Endodermal cell (in vitro differentiated cells): Measurements from ENCODE around the gene WDR90. TPM values are rescaled to one million over a fixed set of nuclear protein-coding genes. Genes with fewer than 3 reads are reported as not detected.

ENCODE experiments used
- DNase-seq: peaks from one replicate; pipeline ENCODE4 v3.0.0-alpha.2; 2017
- H3K27ac ChIP-seq: 2 replicates; pipeline ENCODE4 v1.5.1; 2013; ENCODE audit warnings: mild to moderate bottlenecking, low read depth, low read length, moderate library complexity
- H3K27me3 ChIP-seq: 2 replicates; pipeline ENCODE4 v1.6.1; 2013; ENCODE audit warnings: mild to moderate bottlenecking, low read length, moderate library complexity; ENCODE audit not compliant: insufficient read depth, control insufficient read depth, poor library complexity, severe bottlenecking
- H3K36me3 ChIP-seq: 2 replicates; pipeline ENCODE4 v1.7.0; 2013; ENCODE audit warnings: mild to moderate bottlenecking, low read length, moderate library complexity; ENCODE audit not compliant: control insufficient read depth, insufficient read depth
- H3K4me1 ChIP-seq: one replicate; pipeline ENCODE4 v1.7.0; 2013; ENCODE audit warnings: low read length; ENCODE audit not compliant: control insufficient read depth, insufficient read depth
- H3K4me3 ChIP-seq: 2 replicates; pipeline ENCODE4 v1.5.1; 2013; ENCODE audit warnings: mild to moderate bottlenecking, low read length, moderate library complexity
- H3K9ac ChIP-seq: 2 replicates; pipeline ENCODE4 v1.6.1; 2013; ENCODE audit warnings: mild to moderate bottlenecking, low read length, moderate library complexity; ENCODE audit not compliant: poor library complexity, severe bottlenecking; ENCODE audit errors: extremely low read depth
- H3K9me3 ChIP-seq: 2 replicates; pipeline ENCODE4 v1.6.1; 2013; ENCODE audit warnings: mild to moderate bottlenecking, low read length, moderate library complexity; ENCODE audit not compliant: control insufficient read depth
- H3K27ac Mint-ChIP-seq: 2 replicates; pipeline ENCODE4 v1.8.0; 2020; ENCODE audit warnings: mixed read lengths
- H3K27me3 Mint-ChIP-seq: 2 replicates; pipeline ENCODE4 v1.8.0; 2021; ENCODE audit warnings: mild to moderate bottlenecking, mixed read lengths; ENCODE audit not compliant: insufficient read depth
- H3K36me3 Mint-ChIP-seq: 2 replicates; pipeline ENCODE4 v1.8.0; 2020; ENCODE audit warnings: low read depth, mixed read lengths
- H3K4me1 Mint-ChIP-seq: 2 replicates; pipeline ENCODE4 v1.8.0; 2020; ENCODE audit warnings: mixed read lengths
- H3K4me3 Mint-ChIP-seq: 2 replicates; pipeline ENCODE4 v1.8.0; 2020; ENCODE audit warnings: mild to moderate bottlenecking, moderate library complexity, mixed read lengths
- H3K9me3 Mint-ChIP-seq: 2 replicates; pipeline ENCODE4 v1.8.0; 2020; ENCODE audit warnings: mild to moderate bottlenecking, mixed read lengths
- WGBS, 2 experiments: methylation state at CpG; one replicate each; pipeline versions ENCODE4 v1.1.5 to v1.1.7; 2013; ENCODE audit warnings: missing lambda C conversion rate in 2 of 2, mixed read lengths in 1 of 2; ENCODE audit not compliant: insufficient coverage in 1 of 2, insufficient read length in 1 of 2; 5-methylcytosine and 5-hydroxymethylcytosine counted together
- long read RNA-seq, 4 experiments: library from polyadenylated mRNA in 2 of 4; library from RNA in 1 of 4; library from capped mRNA in 1 of 4; stranded (forward) in 3 of 4; unstranded in 1 of 4; transcript quantifications; one replicate each; pipeline ENCODE4 v2.0.0, GENCODE V29; 2020 to 2021; ENCODE audit warnings: inconsistent platforms in 1 of 4
- polyA plus RNA-seq, 2 experiments: library from polyadenylated mRNA; stranded (reverse); fragments of 50-300 nt; gene quantifications; one replicate each; pipeline ENCODE4 v1.2.3, GENCODE V29; 2013
- total RNA-seq, 2 donors: library from RNA; stranded (reverse); fragmentation: NEBNext Ultra II Directional in 1 of 2; extraction: Animal tissue kit (Norgen Biotek cat#: 25700) in 1 of 2; gene quantifications; 2 replicates in 1 of 2; 3 replicates in 1 of 2; pipeline ENCODE4 v1.2.1, GENCODE V29; 2021
- TF ChIP-seq, protein P1 (sequence below): fragments of 200-600 bp; sonication (generic); conservative IDR thresholded peaks from 2 replicates; pipeline ENCODE4 v1.5.0; 2021; ENCODE audit warnings: antibody characterized with exemption, mild to moderate bottlenecking

Gene WDR90
- 100 to 1,000 TPM; 112 to 120 TPM for total RNA-seq
- 50.5 TPM for polyA plus RNA-seq (2013, experiment 1 of 2)
- polyA plus RNA-seq (2013, experiment 2 of 2) = 49.8 TPM
- long read RNA-seq, experiment 1, partial matches to known transcripts = 0 of 5 reads
- long read RNA-seq, experiment 1, other reads (novel, unspliced or antisense) = 5 of 5 reads
- long read RNA-seq, experiment 2, partial matches to known transcripts = 8 of 28 reads
- long read RNA-seq, experiment 2, other reads (novel, unspliced or antisense) = 15 of 28 reads
- long read RNA-seq, experiment 3, full-length matches to known transcripts = 5 of 33 reads
- long read RNA-seq, experiment 3, partial matches to known transcripts = 9 of 33 reads
- long read RNA-seq, experiment 3, other reads (novel, unspliced or antisense) = 19 of 33 reads
- long read RNA-seq, experiment 4 = 0 reads

- H3K36me3 Mint-ChIP-seq = no peaks in the 10 kb centered on the region
- Histone ChIP-seq H3K4me1 (no peaks in the 10 kb centered on the region), H3K4me3 (peak within 1 kb of the TSS; percentile 87), H3K9ac (peak within 1 kb of the TSS; percentile 74), H3K27ac (peak within 1 kb of the TSS; percentile 66), H3K9me3 (no peaks in the 10 kb centered on the region), H3K27me3 (no peaks in the 10 kb centered on the region), H3K36me3 (no peaks in the 10 kb centered on the region)
- TF ChIP-seq, protein P1, sequence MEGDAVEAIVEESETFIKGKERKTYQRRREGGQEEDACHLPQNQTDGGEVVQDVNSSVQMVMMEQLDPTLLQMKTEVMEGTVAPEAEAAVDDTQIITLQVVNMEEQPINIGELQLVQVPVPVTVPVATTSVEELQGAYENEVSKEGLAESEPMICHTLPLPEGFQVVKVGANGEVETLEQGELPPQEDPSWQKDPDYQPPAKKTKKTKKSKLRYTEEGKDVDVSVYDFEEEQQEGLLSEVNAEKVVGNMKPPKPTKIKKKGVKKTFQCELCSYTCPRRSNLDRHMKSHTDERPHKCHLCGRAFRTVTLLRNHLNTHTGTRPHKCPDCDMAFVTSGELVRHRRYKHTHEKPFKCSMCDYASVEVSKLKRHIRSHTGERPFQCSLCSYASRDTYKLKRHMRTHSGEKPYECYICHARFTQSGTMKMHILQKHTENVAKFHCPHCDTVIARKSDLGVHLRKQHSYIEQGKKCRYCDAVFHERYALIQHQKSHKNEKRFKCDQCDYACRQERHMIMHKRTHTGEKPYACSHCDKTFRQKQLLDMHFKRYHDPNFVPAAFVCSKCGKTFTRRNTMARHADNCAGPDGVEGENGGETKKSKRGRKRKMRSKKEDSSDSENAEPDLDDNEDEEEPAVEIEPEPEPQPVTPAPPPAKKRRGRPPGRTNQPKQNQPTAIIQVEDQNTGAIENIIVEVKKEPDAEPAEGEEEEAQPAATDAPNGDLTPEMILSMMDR = no peak
- H3K4me1 Mint-ChIP-seq = no peaks in the 10 kb centered on the region
- no peaks in the 10 kb centered on the region for H3K27me3 Mint-ChIP-seq
- peak; percentile 96 for DNase-seq
- WGBS, 2 experiments = 3 to 4% methylated on average over 36 to 91 of the region's 91 CpGs
- H3K27ac Mint-ChIP-seq = peak within 1 kb of the TSS; percentile 85
- H3K4me3 Mint-ChIP-seq = peak within 1 kb of the TSS; percentile 68
- H3K9me3 Mint-ChIP-seq = no peaks in the 10 kb centered on the region
Observed at GRCh38 chr16:648781-649589, at the start of gene WDR90. WDR90 (plus strand) TSS chr16:649365; CDS start chr16:649417, 52 bp downstream.

DNA sequence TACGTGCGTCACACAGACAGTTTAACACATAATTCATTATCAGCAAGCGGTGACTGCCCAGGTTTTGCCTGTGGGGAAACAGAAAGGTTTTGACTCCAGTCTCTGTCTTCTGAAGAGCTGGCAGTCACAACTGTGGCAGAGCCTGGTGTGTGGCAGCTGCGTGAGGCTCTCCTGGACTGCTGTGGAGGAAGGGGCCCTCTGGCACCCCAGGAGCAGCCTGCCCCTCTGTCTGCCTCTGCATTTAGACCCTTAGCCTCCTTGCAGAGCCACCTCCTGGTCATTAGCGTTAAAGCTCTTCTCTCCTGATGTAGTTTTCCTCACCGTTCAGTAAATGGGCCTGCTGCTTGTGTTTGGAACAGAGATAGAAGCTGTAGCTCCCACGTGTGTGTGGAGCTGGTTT, 48.4 kb upstream of the WDR90 start:
- Histone ChIP-seq H3K9me3 (peaks cover 16% of the 10 kb centered on the region), H3K27ac (no peak overlapping the region), H3K4me1 (no peaks in the 10 kb centered on the region), H3K36me3 (peaks cover 13% of the 10 kb centered on the region), H3K4me3 (no peak overlapping the region), H3K9ac (no peak overlapping the region), H3K27me3 (no peaks in the 10 kb centered on the region)
- Mint-ChIP-seq H3K27me3 (peaks cover 5% of the 10 kb centered on the region), H3K9me3 (peaks cover 18% of the 10 kb centered on the region), H3K4me1 (no peaks in the 10 kb centered on the region), H3K27ac (no peak overlapping the region), H3K4me3 (no peak overlapping the region), H3K36me3 (peaks cover 51% of the 10 kb centered on the region)
- peak; percentile 64 for DNase-seq
- WGBS, 2 experiments = 66 to 69% methylated on average over 6 to 7 of the region's 7 CpGs
- TF ChIP-seq, protein P1 = peak; percentile 67

DNA sequence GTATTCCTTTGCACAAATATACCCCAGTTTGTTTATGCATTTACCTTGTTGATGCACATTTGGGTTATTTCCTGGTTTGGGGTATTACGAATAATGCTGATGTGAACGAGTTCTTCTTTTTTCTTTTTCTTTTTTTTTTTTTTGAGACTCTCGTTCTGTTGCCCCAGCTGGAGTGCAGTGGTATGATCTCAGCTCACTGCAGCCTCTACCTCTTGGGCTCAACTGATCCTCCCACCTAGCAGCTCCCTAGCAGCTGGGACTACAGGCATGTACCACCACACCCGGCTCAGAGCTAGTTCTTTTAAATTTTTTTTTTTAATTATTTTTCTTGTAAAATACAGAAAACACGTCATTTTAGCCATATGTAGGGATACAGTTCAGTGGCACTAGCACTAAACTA, 45.2 kb upstream of the WDR90 start:
- WGBS, 2 experiments = 85 to 90% methylated on average over 3 to 5 of the region's 5 CpGs
- H3K27me3 Mint-ChIP-seq = peaks cover 5% of the 10 kb centered on the region
- Histone ChIP-seq H3K9me3 (peaks cover 16% of the 10 kb centered on the region), H3K36me3 (peaks cover 11% of the 10 kb centered on the region), H3K9ac (no peak overlapping the region), H3K4me3 (no peak overlapping the region), H3K27me3 (no peaks in the 10 kb centered on the region), H3K27ac (no peak overlapping the region), H3K4me1 (no peaks in the 10 kb centered on the region)
- peaks cover 11% of the 10 kb centered on the region for H3K4me1 Mint-ChIP-seq
- H3K27ac Mint-ChIP-seq = no peak overlapping the region
- no peak overlapping the region for H3K4me3 Mint-ChIP-seq
- TF ChIP-seq, protein P1 = no peak
- peaks cover 30% of the 10 kb centered on the region for H3K9me3 Mint-ChIP-seq
- peaks cover 38% of the 10 kb centered on the region for H3K36me3 Mint-ChIP-seq
- no peak for DNase-seq
